IMR-90 (cell line): Measurements from ENCODE around the gene EIF2B2. TPM values are rescaled to one million over a fixed set of nuclear protein-coding genes. Genes with fewer than 3 reads are reported as not detected.

Experiments
- ATAC-seq: fragments of 200-7000 bp; cut with Tn5 transposase; 2 replicates; pipeline ENCODE4 v1.9.1; 2020; ENCODE audit warnings: low read depth, mild to moderate bottlenecking, moderate library complexity
- BruUV-seq: library from RNA; stranded (reverse); fragments of 400-500 nt; replicated peaks from 2 replicates; lab custom pipeline; 2021; lab: Mats Ljungman, UMichigan
- CTCF ChIA-PET: fragments of 300-600 bp; formaldehyde crosslinking; extraction: SDS; loops from one replicate; lab custom pipeline; 2021; ENCODE audit warnings: antibody characterized with exemption; lab: Yijun Ruan, JAX
- POLR2A ChIA-PET: fragments of 300-600 bp; sonication (Branson Sonifier 250); formaldehyde crosslinking; loops from one replicate; lab custom pipeline; 2022; ENCODE audit warnings: antibody characterized with exemption; ENCODE audit not compliant: unreplicated experiment; lab: Charles Lee
- DNase-seq: peaks from one replicate; pipeline ENCODE4 v3.0.0; 2013
- H2AFZ ChIP-seq: replicated peaks from 2 replicates; pipeline ENCODE3; 2013; ENCODE audit warnings: low read length, mild to moderate bottlenecking; ENCODE audit not compliant: poor library complexity
- H2AK5ac ChIP-seq: 2 replicates; pipeline ENCODE4 v1.6.1; 2013; ENCODE audit warnings: low read depth, low read length, inconsistent platforms
- H2AK9ac ChIP-seq: replicated peaks from 2 replicates; pipeline ENCODE3; 2013; ENCODE audit warnings: mild to moderate bottlenecking, low read depth, low read length, moderate library complexity; ENCODE audit not compliant: poor library complexity
- H2BK120ac ChIP-seq: 2 replicates; pipeline ENCODE4 v1.6.1; 2013; ENCODE audit warnings: low read depth, low read length, inconsistent platforms
- H2BK15ac ChIP-seq: 3 replicates; pipeline ENCODE4 v1.6.1; 2013; ENCODE audit warnings: low read depth, low read length, inconsistent platforms
- H2BK20ac ChIP-seq: 2 replicates; pipeline ENCODE4 v1.6.1; 2013; ENCODE audit warnings: low read depth, mild to moderate bottlenecking, inconsistent platforms, low read length, moderate library complexity
- H2BK5ac ChIP-seq: 2 replicates; pipeline ENCODE4 v1.6.1; 2013; ENCODE audit warnings: mild to moderate bottlenecking, low read depth, low read length, inconsistent platforms; ENCODE audit not compliant: poor library complexity, severe bottlenecking
- H3K14ac ChIP-seq: replicated peaks from 2 replicates; pipeline ENCODE4 v1.6.1; 2013; ENCODE audit warnings: low read depth, low read length, inconsistent platforms
- H3K18ac ChIP-seq: 2 replicates; pipeline ENCODE4 v1.6.1; 2013; ENCODE audit warnings: low read depth, low read length, control low read depth
- H3K23ac ChIP-seq: 2 replicates; pipeline ENCODE4 v1.6.1; 2013; ENCODE audit warnings: low read depth, low read length, inconsistent platforms
- H3K27ac ChIP-seq: 2 replicates; pipeline ENCODE4 v1.5.1; 2013; ENCODE audit warnings: mild to moderate bottlenecking, control low read depth, low read length; ENCODE audit not compliant: insufficient read depth
- H3K27me3 ChIP-seq: 2 replicates; pipeline ENCODE4 v1.6.1; 2013; ENCODE audit warnings: low read length; ENCODE audit not compliant: control insufficient read depth, insufficient read depth
- H3K36me3 ChIP-seq: 2 replicates; pipeline ENCODE4 v1.6.1; 2013; ENCODE audit warnings: low read length, mixed read lengths; ENCODE audit not compliant: control insufficient read depth, insufficient read depth
- H3K4ac ChIP-seq: 2 replicates; pipeline ENCODE4 v1.6.1; 2013; ENCODE audit warnings: low read depth, low read length, inconsistent platforms
- H3K4me1 ChIP-seq: 2 replicates; pipeline ENCODE4 v1.6.1; 2013; ENCODE audit warnings: low read length, mixed read lengths; ENCODE audit not compliant: control insufficient read depth, insufficient read depth
- H3K4me2 ChIP-seq: 2 replicates; pipeline ENCODE4 v1.6.1; 2013; ENCODE audit warnings: low read depth, mild to moderate bottlenecking, control low read depth, low read length, moderate library complexity
- H3K4me3 ChIP-seq: 2 replicates; pipeline ENCODE4 v1.5.1; 2013; ENCODE audit warnings: low read depth, mild to moderate bottlenecking, control low read depth, low read length, moderate library complexity; ENCODE audit not compliant: insufficient read depth
- H3K56ac ChIP-seq: 2 replicates; pipeline ENCODE4 v1.6.1; 2013; ENCODE audit warnings: low read length, inconsistent platforms; ENCODE audit not compliant: insufficient read depth; ENCODE audit errors: extremely low read depth
- H3K79me1 ChIP-seq, 2 experiments: 2 replicates each; pipeline ENCODE4 v1.6.1; 2013; ENCODE audit warnings: low read length in 2 of 2, inconsistent platforms in 1 of 2, low read depth in 1 of 2
- H3K9ac ChIP-seq: 2 replicates; pipeline ENCODE4 v1.6.1; 2013; ENCODE audit warnings: low read depth, low read length, control low read depth
- H3K9me1 ChIP-seq: 2 replicates; pipeline ENCODE4 v1.6.1; 2013; ENCODE audit warnings: low read length, inconsistent platforms; ENCODE audit not compliant: insufficient read depth
- H3K9me3 ChIP-seq: 2 replicates; pipeline ENCODE4 v1.6.1; 2013; ENCODE audit warnings: low read length; ENCODE audit not compliant: control insufficient read depth, insufficient read depth
- H4K20me1 ChIP-seq: 2 replicates; pipeline ENCODE4 v1.6.1; 2013; ENCODE audit warnings: low read length, inconsistent platforms; ENCODE audit not compliant: insufficient read depth
- H4K5ac ChIP-seq: 2 replicates; pipeline ENCODE4 v1.6.1; 2013; ENCODE audit warnings: mild to moderate bottlenecking, low read depth, low read length, control low read depth
- H4K8ac ChIP-seq, 2 experiments: 2 replicates each; pipeline ENCODE4 v1.6.1; 2013; ENCODE audit warnings: low read depth in 2 of 2, low read length in 2 of 2, control low read depth in 1 of 2, inconsistent platforms in 1 of 2
- H4K91ac ChIP-seq: 2 replicates; pipeline ENCODE4 v1.6.1; 2013; ENCODE audit warnings: low read depth, low read length, inconsistent platforms; ENCODE audit not compliant: insufficient read depth
- CHD1 ChIP-seq: IDR thresholded peaks from 2 replicates; pipeline ENCODE4 v1.6.1; 2012; ENCODE audit warnings: low read depth, low read length, improper control_type of control experiment
- NFE2L2 ChIP-seq: fragments of 150-350 bp; IDR thresholded peaks from 2 replicates; pipeline ENCODE4 v1.6.1; 2016; ENCODE audit warnings: low read depth, mild to moderate bottlenecking, low read length
- RAD21 ChIP-seq: IDR thresholded peaks from 2 replicates; pipeline ENCODE4 v1.6.1; 2012; ENCODE audit warnings: low read length, improper control_type of control experiment
- RCOR1 ChIP-seq: IDR thresholded peaks from 2 replicates; pipeline ENCODE4 v1.6.1; 2012; ENCODE audit warnings: mild to moderate bottlenecking, low read length, improper control_type of control experiment; ENCODE audit not compliant: insufficient replicate concordance
- RFX5 ChIP-seq: IDR thresholded peaks from 2 replicates; pipeline ENCODE4 v1.8.0; 2012; ENCODE audit warnings: low read depth, mild to moderate bottlenecking, low read length, moderate library complexity
- WGBS, 2 experiments: methylation state at CpG; one replicate each; pipeline versions ENCODE4 v1.1.5 to v1.1.7; 2013; ENCODE audit warnings: missing lambda C conversion rate in 2 of 2; ENCODE audit not compliant: insufficient read length in 1 of 2; ENCODE audit errors: extremely low coverage in 2 of 2; 5-methylcytosine and 5-hydroxymethylcytosine counted together
- dilution Hi-C: fragments of 300-500 bp; cut with HindIII; formaldehyde crosslinking; loops from one replicate; pipeline ENCODE4 v1.14.3; 2018; ENCODE audit warnings: low sequenced_read_pairs; ENCODE audit not compliant: unreplicated experiment
- in situ Hi-C: fragments of 300-500 bp; cut with MboI; formaldehyde crosslinking; loops from 3 replicates; pipeline ENCODE4 v1.14.3; 2019; ENCODE audit warnings: low sequenced_read_pairs, inconsistent platforms, mixed read lengths
- intact Hi-C: fragments of 100-400 bp; cut with micrococcal nuclease; formaldehyde crosslinking; loops from 2 replicates; pipeline ENCODE4 v1.10.0; 2022
- polyA plus RNA-seq, 3 experiments: library from polyadenylated mRNA; depleted of rRNA; stranded (reverse); fragments of >200 nt; gene quantifications; 2 replicates each; pipeline ENCODE4 v1.2.3, GENCODE V29; 2012; ENCODE audit warnings: low replicate concordance in 1 of 3
- total RNA-seq: library from RNA; depleted of rRNA; stranded (reverse); fragments of >200 nt; gene quantifications from 2 replicates; pipeline ENCODE4 v1.2.3, GENCODE V29; 2012

The EIF2B2 gene
- total and polyA plus RNA-seq, 2 of the 4 experiments (the other 2 are of a cell fraction), result 63.6 to 70.1 TPM

DNA sequence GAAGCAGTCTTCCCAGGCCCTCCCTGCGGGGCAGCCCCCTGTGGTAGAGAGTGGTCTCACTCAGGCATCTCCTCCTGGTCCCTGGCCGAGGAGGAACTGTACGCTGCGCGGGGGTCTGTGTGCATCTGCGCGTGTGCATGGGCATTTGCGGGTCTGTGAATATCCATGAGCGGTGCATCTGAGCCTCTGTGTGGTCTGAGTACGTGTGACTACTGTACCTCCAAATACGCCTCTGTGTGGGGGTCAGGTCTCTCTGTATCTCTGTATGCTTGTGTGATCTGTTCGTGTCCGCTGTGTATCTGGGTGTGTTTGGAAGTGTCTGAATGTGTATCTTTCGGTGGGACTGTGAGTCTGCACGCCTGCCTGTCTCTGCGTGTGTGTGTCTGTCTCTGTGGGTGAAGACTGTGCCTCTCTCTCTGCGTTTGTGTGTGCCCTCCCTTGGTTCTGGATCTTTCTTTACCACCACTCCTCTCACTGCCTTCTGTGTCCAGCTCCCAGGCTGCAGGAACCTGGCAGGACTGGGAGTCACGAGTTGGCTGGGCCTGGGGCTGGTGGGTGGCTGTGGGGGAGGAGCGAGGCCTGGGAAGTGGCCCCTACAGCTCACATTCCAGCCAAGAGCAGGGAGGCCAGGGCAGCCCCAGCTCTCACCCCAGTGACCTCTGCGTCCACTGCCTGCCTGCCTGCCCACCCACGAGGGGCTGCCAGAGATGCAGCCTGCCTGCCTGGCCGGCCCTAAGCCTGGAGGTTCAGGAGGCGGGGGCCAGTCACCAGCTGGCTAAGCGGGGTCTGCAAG, 46.2 kb upstream of the EIF2B2 start:
- no peak for TF ChIP-seq RAD21
- no peak for TF ChIP-seq RFX5
- TF ChIP-seq NFE2L2, result no peak
- no peak for TF ChIP-seq RCOR1
- no peak for TF ChIP-seq CHD1
- H3K4me1 ChIP-seq, result peaks cover 5% of the 10 kb centered on the region; the same call in 1 of the 2 replicates
- H3K56ac ChIP-seq, result no peak overlapping the region
- H3K79me1 ChIP-seq, result no peaks in the 10 kb centered on the region
- 0 out of 2 replicates have a peak, but pooled peaks cover 4% of the 10 kb centered on the region for H3K9me1 ChIP-seq
- DNase-seq (no peak), ATAC-seq (no peak)
- no peak overlapping the region for H3K14ac ChIP-seq
- H2BK20ac ChIP-seq, result no peak overlapping the region
- H3K23ac ChIP-seq, result no peak overlapping the region
- no peak overlapping the region for H2BK15ac ChIP-seq
- no peak overlapping the region for H3K18ac ChIP-seq
- no TSS peak for BruUV-seq
- no peak overlapping the region for H4K91ac ChIP-seq
- no peak overlapping the region; a peak in 1 of 4 replicates for H4K8ac ChIP-seq
- H3K4me3 ChIP-seq, result no peak overlapping the region
- in situ Hi-C loops, result no loop called here
- no peak overlapping the region for H4K5ac ChIP-seq
- ChIA-PET CTCF (no interaction called here), POLR2A (no interaction called here)
- no peak overlapping the region for H2BK120ac ChIP-seq
- dilution Hi-C loops, result no loop called here
- H2AK9ac ChIP-seq, result no peak overlapping the region
- 79% methylated on average over 13 of the region's 24 CpGs; no CpG with 5 or more reads in 1 of the 2 experiments for WGBS, 2 experiments
- peak overlapping the region; percentile 54 for H2AFZ ChIP-seq
- no peak overlapping the region for H3K4me2 ChIP-seq
- H3K27me3 ChIP-seq, result peaks cover 17% of the 10 kb centered on the region
- intact Hi-C loops, result no loop called here
- no peak overlapping the region for H3K27ac ChIP-seq
- no peak overlapping the region for H2BK5ac ChIP-seq
- H3K9ac ChIP-seq, result no peak overlapping the region
- no peaks in the 10 kb centered on the region for H3K36me3 ChIP-seq
- no peaks in the 10 kb centered on the region for H4K20me1 ChIP-seq
- H3K9me3 ChIP-seq, result no peaks in the 10 kb centered on the region
- H2AK5ac ChIP-seq, result no peak overlapping the region
- H3K4ac ChIP-seq, result no peak overlapping the region
